Coronary artery (tissue), 2 donors: ENCODE measurements around the gene SLC2A9.

ENCODE experiments used
- DNase-seq: peaks from one replicate; pipeline ENCODE4 v3.0.0-alpha.2; 2017; ENCODE audit warnings: low spot score
- H3K27ac ChIP-seq, 2 donors: fragments of 200-600 bp; sonication (generic); one replicate each; pipeline ENCODE4 v1.5.1; 2016 to 2019
- H3K4me3 ChIP-seq: fragments of 200-600 bp; sonication (generic); 2 replicates; pipeline ENCODE4 v1.5.1; 2016; ENCODE audit warnings: mild to moderate bottlenecking, moderate library complexity
- TF ChIP-seq, protein P1 (sequence below): fragments of 200-600 bp; sonication (generic); IDR thresholded peaks from one replicate; pipeline ENCODE4 v1.5.1; 2019; ENCODE audit warnings: antibody characterized with exemption

Gene SLC2A9

DNA sequence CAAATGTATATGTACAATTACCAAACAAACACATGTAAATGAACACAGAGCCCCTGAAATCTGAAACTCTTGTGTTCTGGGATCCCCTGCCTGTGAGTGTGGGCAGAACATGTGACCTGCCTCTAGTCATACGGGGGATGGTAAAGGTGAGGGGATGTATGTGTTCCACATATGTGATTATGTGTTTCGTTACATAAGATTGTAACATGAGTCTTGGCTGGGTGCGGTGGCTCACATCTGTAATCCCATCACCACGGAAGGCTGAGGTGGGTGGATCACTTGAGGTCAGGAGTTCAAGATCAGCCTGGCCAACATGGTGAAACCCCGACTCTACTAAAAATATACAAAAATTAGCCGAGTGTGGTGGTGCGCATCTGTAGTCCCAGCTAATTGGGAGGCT, 37.1 kb upstream of the SLC2A9 start:
- no peak overlapping the region for H3K4me3 ChIP-seq
- H3K27ac ChIP-seq, result no peak overlapping the region
- TF ChIP-seq, protein P1, sequence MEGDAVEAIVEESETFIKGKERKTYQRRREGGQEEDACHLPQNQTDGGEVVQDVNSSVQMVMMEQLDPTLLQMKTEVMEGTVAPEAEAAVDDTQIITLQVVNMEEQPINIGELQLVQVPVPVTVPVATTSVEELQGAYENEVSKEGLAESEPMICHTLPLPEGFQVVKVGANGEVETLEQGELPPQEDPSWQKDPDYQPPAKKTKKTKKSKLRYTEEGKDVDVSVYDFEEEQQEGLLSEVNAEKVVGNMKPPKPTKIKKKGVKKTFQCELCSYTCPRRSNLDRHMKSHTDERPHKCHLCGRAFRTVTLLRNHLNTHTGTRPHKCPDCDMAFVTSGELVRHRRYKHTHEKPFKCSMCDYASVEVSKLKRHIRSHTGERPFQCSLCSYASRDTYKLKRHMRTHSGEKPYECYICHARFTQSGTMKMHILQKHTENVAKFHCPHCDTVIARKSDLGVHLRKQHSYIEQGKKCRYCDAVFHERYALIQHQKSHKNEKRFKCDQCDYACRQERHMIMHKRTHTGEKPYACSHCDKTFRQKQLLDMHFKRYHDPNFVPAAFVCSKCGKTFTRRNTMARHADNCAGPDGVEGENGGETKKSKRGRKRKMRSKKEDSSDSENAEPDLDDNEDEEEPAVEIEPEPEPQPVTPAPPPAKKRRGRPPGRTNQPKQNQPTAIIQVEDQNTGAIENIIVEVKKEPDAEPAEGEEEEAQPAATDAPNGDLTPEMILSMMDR, result no peak
- DNase-seq, result no peak

DNA sequence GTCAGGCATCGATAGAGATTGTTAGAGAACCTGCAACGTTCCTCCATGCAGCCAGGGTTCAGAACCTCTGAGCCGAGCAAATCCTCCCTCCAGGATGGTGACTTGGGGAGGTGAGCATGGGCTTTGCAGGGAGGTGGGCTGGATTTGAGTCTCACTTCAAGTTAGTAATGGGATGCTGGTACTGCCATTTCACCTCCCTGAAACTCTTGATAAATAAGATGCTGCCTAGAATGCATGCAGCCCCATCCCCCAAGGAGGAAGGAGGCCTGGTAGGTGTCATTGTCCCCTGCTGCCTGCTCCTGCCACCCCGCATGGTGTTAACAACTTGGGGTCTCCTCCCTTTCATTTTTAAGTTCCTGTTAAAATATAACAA, 35.7 kb upstream of the SLC2A9 start:
- no peak for DNase-seq
- TF ChIP-seq, protein P1, result no peak
- no peak overlapping the region for H3K4me3 ChIP-seq
- no peak overlapping the region for H3K27ac ChIP-seq

DNA sequence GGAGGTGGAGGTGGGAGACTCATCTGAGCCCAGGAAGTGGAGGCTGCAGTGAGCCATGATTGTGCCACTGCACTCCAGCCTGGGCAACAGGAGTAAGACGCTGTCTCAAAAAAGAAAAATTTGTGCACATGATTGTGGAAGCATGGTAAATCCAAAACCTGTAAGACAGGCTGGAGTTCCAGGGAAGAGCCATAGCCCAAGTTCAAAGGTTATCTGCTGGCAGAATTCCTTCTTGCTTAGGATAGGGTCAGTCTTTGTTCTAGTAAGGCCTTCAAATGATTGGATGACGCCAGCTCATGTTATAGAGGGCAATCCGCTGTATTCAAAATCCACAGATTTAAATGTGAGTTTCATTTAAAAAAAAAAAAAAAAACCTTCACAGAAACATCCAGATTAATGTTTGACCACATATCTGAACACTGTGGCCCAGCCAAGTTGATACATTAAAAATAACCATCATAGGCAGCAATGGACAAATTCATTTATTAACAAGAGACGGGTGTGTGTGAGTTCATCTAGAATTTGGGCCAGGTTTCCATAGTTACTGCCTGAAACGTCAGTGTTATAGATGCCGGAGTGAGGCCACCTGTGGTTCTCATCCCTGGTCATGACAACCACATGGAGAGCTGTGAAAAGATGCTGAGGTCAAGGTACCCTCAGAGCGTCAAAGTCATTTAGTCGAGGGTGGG, 35.2 kb upstream of the SLC2A9 start:
- DNase-seq, result no peak
- Histone ChIP-seq H3K27ac (no peak overlapping the region), H3K4me3 (no peak overlapping the region)
- TF ChIP-seq, protein P1, result no peak

DNA sequence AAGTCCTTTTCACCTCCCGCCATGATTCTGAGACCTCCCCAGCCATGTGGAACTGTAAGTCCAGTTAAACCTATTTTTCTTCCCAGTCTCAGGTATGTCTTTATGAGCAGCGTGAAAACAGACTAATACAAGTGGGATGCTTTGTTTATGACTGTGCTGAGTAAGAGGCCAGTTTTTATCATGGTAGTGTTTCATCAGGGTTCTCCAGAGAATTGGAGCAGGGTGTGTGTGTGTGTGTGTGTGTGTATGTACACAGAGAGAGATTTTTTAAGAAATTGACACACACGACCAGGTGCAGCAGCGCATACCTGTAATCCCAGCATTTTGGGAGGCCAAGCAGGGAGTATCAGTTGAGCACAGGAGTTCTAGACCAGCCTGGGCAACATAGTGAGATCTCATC, 34.6 kb upstream of the SLC2A9 start:
- Histone ChIP-seq H3K4me3 (no peak overlapping the region), H3K27ac (no peak overlapping the region)
- TF ChIP-seq, protein P1, result no peak
- no peak for DNase-seq

DNA sequence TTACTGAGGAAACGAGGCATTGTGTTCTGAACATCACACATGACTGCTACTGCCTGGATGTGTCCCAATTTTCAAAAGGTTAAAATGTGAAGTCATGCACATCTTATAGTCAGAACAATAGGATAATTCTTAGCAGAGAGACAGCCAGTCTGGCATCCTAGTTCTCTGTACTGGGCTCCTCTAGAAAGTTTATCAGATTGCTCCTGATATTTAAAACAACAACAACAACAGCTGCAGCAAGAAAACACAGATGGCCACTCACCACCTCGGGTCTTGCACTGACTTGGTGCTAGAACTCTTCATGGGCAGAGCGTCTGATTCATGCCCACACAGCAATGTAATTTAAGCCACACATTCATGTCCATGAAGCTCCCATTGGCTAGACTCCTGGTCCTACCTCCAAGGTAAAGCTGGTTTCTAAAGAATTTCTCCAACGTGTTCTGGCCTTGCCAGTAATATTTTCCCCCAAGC, 33.3 kb upstream of the SLC2A9 start:
- TF ChIP-seq, protein P1, result no peak
- H3K27ac ChIP-seq, result no peak overlapping the region

DNA sequence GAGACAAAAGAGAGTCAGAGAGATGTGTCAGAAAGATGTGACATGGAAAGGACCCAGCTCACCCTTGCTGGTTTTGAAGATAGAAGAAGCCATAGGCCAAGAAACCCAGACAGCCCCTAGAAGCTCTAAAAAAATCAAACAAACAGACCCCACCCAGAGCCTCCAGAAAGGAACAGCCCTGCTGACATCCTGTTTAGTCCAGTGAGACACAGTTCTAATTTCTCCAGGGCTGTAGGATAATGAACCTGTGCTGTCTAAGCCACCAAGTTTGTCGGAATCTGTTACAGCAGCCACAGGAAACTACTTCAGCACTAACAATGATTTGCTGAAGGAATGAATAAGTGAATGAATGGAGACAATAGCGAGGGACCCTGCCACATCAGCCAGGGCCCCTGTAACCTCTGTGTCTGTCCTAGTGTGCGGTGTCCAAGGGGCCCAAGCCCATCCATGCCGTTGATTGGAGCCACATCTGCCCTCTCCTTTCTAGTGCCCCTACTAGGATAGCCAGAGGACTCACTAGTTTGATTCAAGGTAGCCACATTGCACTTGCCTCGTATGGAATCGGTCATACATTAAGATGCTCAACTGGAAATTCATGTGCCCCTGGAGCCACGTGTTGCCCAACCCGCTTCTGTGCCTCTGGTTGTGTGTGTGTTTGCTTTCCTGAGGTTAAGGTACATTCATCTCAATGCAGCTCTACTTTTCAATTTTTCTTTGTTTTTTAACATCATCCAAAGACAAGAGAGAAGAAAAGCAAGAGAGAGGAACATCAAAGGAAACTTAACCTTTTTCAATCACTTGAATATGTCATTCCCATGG, 32.5 kb upstream of the SLC2A9 start:
- TF ChIP-seq, protein P1, result no peak
- no peak overlapping the region for H3K27ac ChIP-seq
- no peak overlapping the region for H3K4me3 ChIP-seq
- DNase-seq, result no peak

More for the DNA sequence above, 33.3 kb upstream of the SLC2A9 start:
- H3K4me3 ChIP-seq, result no peak overlapping the region
- no peak for DNase-seq
